ENCODE measurements around the gene GALNT18. TPM values are rescaled to one million over a fixed set of nuclear protein-coding genes. Genes with fewer than 3 reads are reported as not detected.

Gene GALNT18
- 11.0 TPM for polyA plus RNA-seq (2013, experiment 1 of 2)
- polyA plus RNA-seq (2013, experiment 2 of 2), result 6.9 TPM

- H3K9me3 ChIP-seq (ENCODE audit: control insufficient read depth, low read length), result no peaks in the 10 kb centered on the region
- WGBS, 2 experiments (ENCODE audit: insufficient coverage in 2 of 2), result 0% methylated on average over 61 to 70 of the region's 71 CpGs
- H3K4me1 ChIP-seq (ENCODE audit: control insufficient read depth, insufficient read depth, low read length, poor library complexity, severe bottlenecking), result peaks cover 9% of the 10 kb centered on the region
- no peaks in the 10 kb centered on the region for H3K36me3 ChIP-seq (ENCODE audit: control insufficient read depth, insufficient read depth, low read length)
- peak within 1 kb of the TSS; percentile 50 for H3K4me3 ChIP-seq (ENCODE audit: extremely low read depth, insufficient read depth, low read length, poor library complexity, severe bottlenecking)
- peak within 1 kb of the TSS; percentile 45 for H3K27ac ChIP-seq (ENCODE audit: low read depth, low read length, severe bottlenecking)
These were observed at the start of gene GALNT18 for GRCh38 chr11:11621573-11622339. Gene GALNT18, minus strand, starts transcription at chr11:11622005.

- Histone ChIP-seq H3K27ac (ENCODE audit: low read depth, low read length, severe bottlenecking) (no peak overlapping the region), H3K9me3 (ENCODE audit: control insufficient read depth, low read length) (peaks cover 6% of the 10 kb centered on the region), H3K36me3 (ENCODE audit: control insufficient read depth, insufficient read depth, low read length) (no peaks in the 10 kb centered on the region), H3K4me3 (ENCODE audit: extremely low read depth, insufficient read depth, low read length, poor library complexity, severe bottlenecking) (no peak overlapping the region), H3K4me1 (ENCODE audit: control insufficient read depth, insufficient read depth, low read length, poor library complexity, severe bottlenecking) (peaks cover 12% of the 10 kb centered on the region)
- WGBS, 2 experiments (ENCODE audit: insufficient coverage in 2 of 2), result 79 to 91% methylated on average over 5 of the region's 5 CpGs
These were observed 48.8 kb upstream of the GALNT18 start for GRCh38 chr11:11670574-11670973.

- H3K9me3 ChIP-seq (ENCODE audit: control insufficient read depth, low read length), result peaks cover 6% of the 10 kb centered on the region
- peaks cover 12% of the 10 kb centered on the region for H3K4me1 ChIP-seq (ENCODE audit: control insufficient read depth, insufficient read depth, low read length, poor library complexity, severe bottlenecking)
- H3K27ac ChIP-seq (ENCODE audit: low read depth, low read length, severe bottlenecking), result peak overlapping the region; percentile 16
- H3K4me3 ChIP-seq (ENCODE audit: extremely low read depth, insufficient read depth, low read length, poor library complexity, severe bottlenecking), result no peak overlapping the region
- H3K36me3 ChIP-seq (ENCODE audit: control insufficient read depth, insufficient read depth, low read length), result no peaks in the 10 kb centered on the region
- 21 to 34% methylated on average over 4 of the region's 5 CpGs for WGBS, 2 experiments (ENCODE audit: insufficient coverage in 2 of 2)
These were observed 47.5 kb upstream of the GALNT18 start for GRCh38 chr11:11669233-11669846.

- 69 to 81% methylated on average over 4 to 5 of the region's 5 CpGs for whole genome bisulfite sequencing, 2 experiments (ENCODE audit: insufficient coverage in 2 of 2)
- H3K4me1 ChIP-seq (ENCODE audit: control insufficient read depth, insufficient read depth, low read length, poor library complexity, severe bottlenecking), result peaks cover 12% of the 10 kb centered on the region
These were observed 47.0 kb upstream of the GALNT18 start for GRCh38 chr11:11668781-11669180.

GRCh38 chr11:11668274-11668673, 46.5 kb upstream of the GALNT18 start:
- H3K27ac ChIP-seq (ENCODE audit: low read depth, low read length, severe bottlenecking), result no peak overlapping the region
- no peak overlapping the region for H3K4me3 ChIP-seq (ENCODE audit: extremely low read depth, insufficient read depth, low read length, poor library complexity, severe bottlenecking)
- H3K36me3 ChIP-seq (ENCODE audit: control insufficient read depth, insufficient read depth, low read length), result no peaks in the 10 kb centered on the region
- peaks cover 6% of the 10 kb centered on the region for H3K9me3 ChIP-seq (ENCODE audit: control insufficient read depth, low read length)
- 79 to 100% methylated on average over 2 of the region's 3 CpGs for WGBS, 2 experiments (ENCODE audit: insufficient coverage in 2 of 2)
- H3K4me1 ChIP-seq (ENCODE audit: control insufficient read depth, insufficient read depth, low read length, poor library complexity, severe bottlenecking), result peaks cover 12% of the 10 kb centered on the region

More at GRCh38 chr11:11668781-11669180, 47.0 kb upstream of the GALNT18 start:
- H3K27ac ChIP-seq (ENCODE audit: low read depth, low read length, severe bottlenecking), result no peak overlapping the region
- no peak overlapping the region for H3K4me3 ChIP-seq (ENCODE audit: extremely low read depth, insufficient read depth, low read length, poor library complexity, severe bottlenecking)
- H3K36me3 ChIP-seq (ENCODE audit: control insufficient read depth, insufficient read depth, low read length), result no peaks in the 10 kb centered on the region
- H3K9me3 ChIP-seq (ENCODE audit: control insufficient read depth, low read length), result peaks cover 6% of the 10 kb centered on the region

GRCh38 chr11:11667056-11667455, 45.3 kb upstream of the GALNT18 start:
- Histone ChIP-seq H3K27ac (ENCODE audit: low read depth, low read length, severe bottlenecking) (no peak overlapping the region), H3K36me3 (ENCODE audit: control insufficient read depth, insufficient read depth, low read length) (no peaks in the 10 kb centered on the region), H3K4me3 (ENCODE audit: extremely low read depth, insufficient read depth, low read length, poor library complexity, severe bottlenecking) (no peak overlapping the region), H3K9me3 (ENCODE audit: control insufficient read depth, low read length) (peaks cover 6% of the 10 kb centered on the region), H3K4me1 (ENCODE audit: control insufficient read depth, insufficient read depth, low read length, poor library complexity, severe bottlenecking) (peaks cover 5% of the 10 kb centered on the region)
- 91 to 93% methylated on average over 2 of the region's 3 CpGs for WGBS, 2 experiments (ENCODE audit: insufficient coverage in 2 of 2)

- WGBS, 2 experiments (ENCODE audit: insufficient coverage in 2 of 2), result 92 to 100% methylated on average over 1 of the region's 1 CpG
- Histone ChIP-seq H3K4me3 (ENCODE audit: extremely low read depth, insufficient read depth, low read length, poor library complexity, severe bottlenecking) (no peak overlapping the region), H3K4me1 (ENCODE audit: control insufficient read depth, insufficient read depth, low read length, poor library complexity, severe bottlenecking) (peaks cover 5% of the 10 kb centered on the region), H3K36me3 (ENCODE audit: control insufficient read depth, insufficient read depth, low read length) (no peaks in the 10 kb centered on the region), H3K27ac (ENCODE audit: low read depth, low read length, severe bottlenecking) (no peak overlapping the region), H3K9me3 (ENCODE audit: control insufficient read depth, low read length) (peaks cover 6% of the 10 kb centered on the region)
These were observed 43.6 kb upstream of the GALNT18 start for GRCh38 chr11:11665407-11665806.

GRCh38 chr11:11663907-11664306, 42.1 kb upstream of the GALNT18 start:
- Histone ChIP-seq H3K4me3 (ENCODE audit: extremely low read depth, insufficient read depth, low read length, poor library complexity, severe bottlenecking) (no peak overlapping the region), H3K4me1 (ENCODE audit: control insufficient read depth, insufficient read depth, low read length, poor library complexity, severe bottlenecking) (peaks cover under 1% of the 10 kb centered on the region), H3K9me3 (ENCODE audit: control insufficient read depth, low read length) (peaks cover 6% of the 10 kb centered on the region), H3K27ac (ENCODE audit: low read depth, low read length, severe bottlenecking) (no peak overlapping the region), H3K36me3 (ENCODE audit: control insufficient read depth, insufficient read depth, low read length) (no peaks in the 10 kb centered on the region)
- 86 to 89% methylated on average over 1 to 4 of the region's 4 CpGs for WGBS, 2 experiments (ENCODE audit: insufficient coverage in 2 of 2)

- Histone ChIP-seq H3K36me3 (ENCODE audit: control insufficient read depth, insufficient read depth, low read length) (no peaks in the 10 kb centered on the region), H3K27ac (ENCODE audit: low read depth, low read length, severe bottlenecking) (no peak overlapping the region), H3K4me3 (ENCODE audit: extremely low read depth, insufficient read depth, low read length, poor library complexity, severe bottlenecking) (no peak overlapping the region), H3K4me1 (ENCODE audit: control insufficient read depth, insufficient read depth, low read length, poor library complexity, severe bottlenecking) (no peaks in the 10 kb centered on the region), H3K9me3 (ENCODE audit: control insufficient read depth, low read length) (peaks cover 6% of the 10 kb centered on the region)
- WGBS, 2 experiments (ENCODE audit: insufficient coverage in 2 of 2), result 89 to 90% methylated on average over 1 of the region's 2 CpGs
These were observed 40.8 kb upstream of the GALNT18 start for GRCh38 chr11:11662578-11662977.

GRCh38 chr11:11661326-11662040, 39.7 kb upstream of the GALNT18 start:
- Histone ChIP-seq H3K36me3 (ENCODE audit: control insufficient read depth, insufficient read depth, low read length) (no peaks in the 10 kb centered on the region), H3K27ac (ENCODE audit: low read depth, low read length, severe bottlenecking) (no peak overlapping the region), H3K4me1 (ENCODE audit: control insufficient read depth, insufficient read depth, low read length, poor library complexity, severe bottlenecking) (no peaks in the 10 kb centered on the region), H3K4me3 (ENCODE audit: extremely low read depth, insufficient read depth, low read length, poor library complexity, severe bottlenecking) (no peak overlapping the region), H3K9me3 (ENCODE audit: control insufficient read depth, low read length) (no peaks in the 10 kb centered on the region)
- 80 to 88% methylated on average over 8 of the region's 9 CpGs for WGBS, 2 experiments (ENCODE audit: insufficient coverage in 2 of 2)
